Measurements from ENCODE around the gene SIRPB1.

Gene SIRPB1

GRCh38 chr20:1636621-1637020 lies 16.8 kb upstream of the SIRPB1 start:
- Histone ChIP-seq H3K27me3 (ENCODE audit: control insufficient read depth, insufficient read depth, low read length) (no peaks in the 10 kb centered on the region), H3K27ac (ENCODE audit: low read depth, low read length) (no peak overlapping the region), H3K9me3 (ENCODE audit: control insufficient read depth, insufficient read depth, low read length) (no peaks in the 10 kb centered on the region), H3K4me1 (ENCODE audit: control insufficient read depth, insufficient read depth, low read length) (peaks cover 7% of the 10 kb centered on the region), H3K4me3 (ENCODE audit: low read depth, low read length) (no peak overlapping the region), H3K9ac (ENCODE audit: low read depth, low read length) (no peak overlapping the region), H3K36me3 (ENCODE audit: control insufficient read depth, insufficient read depth, low read length) (no peaks in the 10 kb centered on the region)

- no peak overlapping the region for H3K27ac ChIP-seq (ENCODE audit: low read depth, low read length)
- H3K9me3 ChIP-seq (ENCODE audit: control insufficient read depth, insufficient read depth, low read length) = no peaks in the 10 kb centered on the region
- no peaks in the 10 kb centered on the region for H3K27me3 ChIP-seq (ENCODE audit: control insufficient read depth, insufficient read depth, low read length)
- H3K4me3 ChIP-seq (ENCODE audit: low read depth, low read length) = no peak overlapping the region
- H3K36me3 ChIP-seq (ENCODE audit: control insufficient read depth, insufficient read depth, low read length) = no peaks in the 10 kb centered on the region
- H3K4me1 ChIP-seq (ENCODE audit: control insufficient read depth, insufficient read depth, low read length) = peaks cover 7% of the 10 kb centered on the region
- H3K9ac ChIP-seq (ENCODE audit: low read depth, low read length) = no peak overlapping the region
Observed at GRCh38 chr20:1635291-1635979, 15.6 kb upstream of the SIRPB1 start.

DNA sequence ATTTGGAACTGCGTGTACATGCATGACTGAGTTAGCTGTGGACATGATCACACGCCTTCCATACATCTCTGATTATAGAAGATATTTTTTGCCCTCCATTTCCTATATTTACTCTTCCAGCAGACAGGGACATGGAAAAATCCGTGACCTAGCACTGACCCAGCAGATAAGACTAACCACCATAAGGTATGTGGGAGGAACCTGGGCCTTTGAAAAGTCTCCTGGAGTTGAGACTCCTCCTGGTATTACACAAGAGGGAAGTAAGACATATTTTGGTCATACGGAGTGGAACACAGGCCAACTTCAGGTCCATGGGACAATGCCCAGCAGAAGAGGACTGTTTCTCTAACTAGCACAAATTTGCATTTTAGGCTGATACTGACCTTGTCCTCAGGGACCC lies 13.7 kb upstream of the SIRPB1 start:
- no peaks in the 10 kb centered on the region for H3K36me3 ChIP-seq (ENCODE audit: control insufficient read depth, insufficient read depth, low read length)
- H3K9ac ChIP-seq (ENCODE audit: low read depth, low read length) = no peak overlapping the region
- peaks cover 7% of the 10 kb centered on the region for H3K4me1 ChIP-seq (ENCODE audit: control insufficient read depth, insufficient read depth, low read length)
- no peak overlapping the region for H3K4me3 ChIP-seq (ENCODE audit: low read depth, low read length)
- no peaks in the 10 kb centered on the region for H3K9me3 ChIP-seq (ENCODE audit: control insufficient read depth, insufficient read depth, low read length)
- no peaks in the 10 kb centered on the region for H3K27me3 ChIP-seq (ENCODE audit: control insufficient read depth, insufficient read depth, low read length)
- no peak overlapping the region for H3K27ac ChIP-seq (ENCODE audit: low read depth, low read length)

- Histone ChIP-seq H3K4me1 (ENCODE audit: control insufficient read depth, insufficient read depth, low read length) (peaks cover 7% of the 10 kb centered on the region), H3K27me3 (ENCODE audit: control insufficient read depth, insufficient read depth, low read length) (no peaks in the 10 kb centered on the region), H3K9ac (ENCODE audit: low read depth, low read length) (no peak overlapping the region), H3K36me3 (ENCODE audit: control insufficient read depth, insufficient read depth, low read length) (no peaks in the 10 kb centered on the region), H3K4me3 (ENCODE audit: low read depth, low read length) (no peak overlapping the region), H3K27ac (ENCODE audit: low read depth, low read length) (no peak overlapping the region), H3K9me3 (ENCODE audit: control insufficient read depth, insufficient read depth, low read length) (no peaks in the 10 kb centered on the region)
Observed at GRCh38 chr20:1632178-1632577, 12.4 kb upstream of the SIRPB1 start.

GRCh38 chr20:1631309-1632151 lies 11.7 kb upstream of the SIRPB1 start:
- peaks cover 7% of the 10 kb centered on the region for H3K4me1 ChIP-seq (ENCODE audit: control insufficient read depth, insufficient read depth, low read length)
- no peaks in the 10 kb centered on the region for H3K36me3 ChIP-seq (ENCODE audit: control insufficient read depth, insufficient read depth, low read length)
- no peak overlapping the region for H3K4me3 ChIP-seq (ENCODE audit: low read depth, low read length)
- no peak overlapping the region for H3K9ac ChIP-seq (ENCODE audit: low read depth, low read length)
- H3K9me3 ChIP-seq (ENCODE audit: control insufficient read depth, insufficient read depth, low read length) = no peaks in the 10 kb centered on the region
- H3K27me3 ChIP-seq (ENCODE audit: control insufficient read depth, insufficient read depth, low read length) = no peaks in the 10 kb centered on the region
- H3K27ac ChIP-seq (ENCODE audit: low read depth, low read length) = no peak overlapping the region

GRCh38 chr20:1630186-1630585 lies 10.4 kb upstream of the SIRPB1 start:
- Histone ChIP-seq H3K4me1 (ENCODE audit: control insufficient read depth, insufficient read depth, low read length) (peaks cover 7% of the 10 kb centered on the region), H3K4me3 (ENCODE audit: low read depth, low read length) (no peak overlapping the region), H3K9ac (ENCODE audit: low read depth, low read length) (no peak overlapping the region), H3K36me3 (ENCODE audit: control insufficient read depth, insufficient read depth, low read length) (no peaks in the 10 kb centered on the region), H3K9me3 (ENCODE audit: control insufficient read depth, insufficient read depth, low read length) (no peaks in the 10 kb centered on the region), H3K27ac (ENCODE audit: low read depth, low read length) (no peak overlapping the region), H3K27me3 (ENCODE audit: control insufficient read depth, insufficient read depth, low read length) (no peaks in the 10 kb centered on the region)

DNA sequence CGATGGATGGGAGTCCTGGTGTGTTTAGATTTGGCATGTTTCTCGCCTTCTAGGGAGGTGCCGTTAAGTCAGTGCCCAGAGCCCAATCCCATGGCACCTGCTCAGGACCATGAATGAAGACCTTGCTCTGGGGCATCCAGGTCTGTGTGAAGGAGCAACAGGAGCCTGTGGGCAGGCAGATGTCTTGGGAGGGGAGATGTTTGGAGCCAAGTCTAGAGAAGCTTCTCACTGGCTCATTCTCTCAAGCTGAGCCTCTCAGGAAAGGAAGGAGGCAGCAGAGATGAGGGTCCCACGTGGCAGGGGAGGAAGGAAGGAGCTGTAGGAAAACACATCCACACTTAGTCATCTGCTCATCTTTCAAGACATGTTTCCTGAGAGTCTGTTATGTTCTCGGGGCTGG lies 9.5 kb upstream of the SIRPB1 start:
- Histone ChIP-seq H3K9ac (ENCODE audit: low read depth, low read length) (no peak overlapping the region), H3K4me1 (ENCODE audit: control insufficient read depth, insufficient read depth, low read length) (peaks cover 7% of the 10 kb centered on the region), H3K27me3 (ENCODE audit: control insufficient read depth, insufficient read depth, low read length) (no peaks in the 10 kb centered on the region), H3K36me3 (ENCODE audit: control insufficient read depth, insufficient read depth, low read length) (no peaks in the 10 kb centered on the region), H3K27ac (ENCODE audit: low read depth, low read length) (no peak overlapping the region), H3K4me3 (ENCODE audit: low read depth, low read length) (no peak overlapping the region), H3K9me3 (ENCODE audit: control insufficient read depth, insufficient read depth, low read length) (no peaks in the 10 kb centered on the region)

DNA sequence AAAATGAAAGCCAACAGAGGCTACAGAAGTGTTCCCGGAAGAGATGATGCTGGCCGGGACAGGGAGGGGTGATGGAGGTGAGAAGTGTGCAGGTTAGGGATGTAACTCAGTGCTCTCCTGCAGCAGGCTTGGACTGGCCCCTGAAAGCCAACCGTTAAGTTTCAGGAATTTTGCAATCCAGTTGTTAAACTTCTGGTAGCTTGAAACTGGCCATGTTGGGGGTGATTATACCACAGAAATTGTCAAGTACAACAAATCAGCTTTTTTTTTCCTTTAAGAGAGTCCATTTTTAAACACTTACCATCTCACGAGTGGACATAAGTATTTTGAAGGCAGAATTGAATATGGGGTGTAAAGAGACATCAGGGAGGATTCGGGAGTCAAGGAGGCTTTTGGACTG lies 8.8 kb upstream of the SIRPB1 start:
- no peaks in the 10 kb centered on the region for H3K36me3 ChIP-seq (ENCODE audit: control insufficient read depth, insufficient read depth, low read length)
- no peak overlapping the region for H3K9ac ChIP-seq (ENCODE audit: low read depth, low read length)
- peaks cover 7% of the 10 kb centered on the region for H3K4me1 ChIP-seq (ENCODE audit: control insufficient read depth, insufficient read depth, low read length)
- H3K9me3 ChIP-seq (ENCODE audit: control insufficient read depth, insufficient read depth, low read length) = no peaks in the 10 kb centered on the region
- no peak overlapping the region for H3K27ac ChIP-seq (ENCODE audit: low read depth, low read length)
- H3K27me3 ChIP-seq (ENCODE audit: control insufficient read depth, insufficient read depth, low read length) = no peaks in the 10 kb centered on the region
- H3K4me3 ChIP-seq (ENCODE audit: low read depth, low read length) = no peak overlapping the region

DNA sequence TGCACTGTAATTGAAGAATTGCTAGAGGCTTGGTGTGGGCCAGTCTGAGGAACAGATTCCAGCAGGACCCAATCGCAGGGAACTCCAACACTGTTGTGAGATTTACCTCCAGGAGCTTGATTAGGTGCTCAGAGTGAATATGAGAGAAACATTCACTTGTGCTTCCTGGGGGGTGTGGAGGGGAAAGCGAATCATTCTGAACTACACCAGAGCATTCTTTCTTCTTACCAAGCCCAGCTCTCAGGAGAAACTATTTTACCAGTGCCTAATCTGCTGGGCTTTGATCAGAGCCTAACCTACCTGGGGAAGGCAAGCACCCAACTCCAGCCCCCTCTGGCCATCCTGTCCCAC lies 7.4 kb upstream of the SIRPB1 start:
- H3K27me3 ChIP-seq (ENCODE audit: control insufficient read depth, insufficient read depth, low read length) = no peaks in the 10 kb centered on the region
- no peak overlapping the region for H3K9ac ChIP-seq (ENCODE audit: low read depth, low read length)
- H3K4me3 ChIP-seq (ENCODE audit: low read depth, low read length) = no peak overlapping the region
- no peaks in the 10 kb centered on the region for H3K36me3 ChIP-seq (ENCODE audit: control insufficient read depth, insufficient read depth, low read length)
- H3K9me3 ChIP-seq (ENCODE audit: control insufficient read depth, insufficient read depth, low read length) = no peaks in the 10 kb centered on the region
- peaks cover under 1% of the 10 kb centered on the region for H3K4me1 ChIP-seq (ENCODE audit: control insufficient read depth, insufficient read depth, low read length)
- H3K27ac ChIP-seq (ENCODE audit: low read depth, low read length) = no peak overlapping the region

- no peak overlapping the region for H3K27ac ChIP-seq (ENCODE audit: low read depth, low read length)
- H3K4me3 ChIP-seq (ENCODE audit: low read depth, low read length) = no peak overlapping the region
- H3K36me3 ChIP-seq (ENCODE audit: control insufficient read depth, insufficient read depth, low read length) = no peaks in the 10 kb centered on the region
- H3K9ac ChIP-seq (ENCODE audit: low read depth, low read length) = no peak overlapping the region
- H3K4me1 ChIP-seq (ENCODE audit: control insufficient read depth, insufficient read depth, low read length) = no peaks in the 10 kb centered on the region; the same call in 1 of the 2 replicates
- no peaks in the 10 kb centered on the region for H3K9me3 ChIP-seq (ENCODE audit: control insufficient read depth, insufficient read depth, low read length)
- no peaks in the 10 kb centered on the region for H3K27me3 ChIP-seq (ENCODE audit: control insufficient read depth, insufficient read depth, low read length)
Observed at GRCh38 chr20:1626528-1627199, 6.9 kb upstream of the SIRPB1 start.

DNA sequence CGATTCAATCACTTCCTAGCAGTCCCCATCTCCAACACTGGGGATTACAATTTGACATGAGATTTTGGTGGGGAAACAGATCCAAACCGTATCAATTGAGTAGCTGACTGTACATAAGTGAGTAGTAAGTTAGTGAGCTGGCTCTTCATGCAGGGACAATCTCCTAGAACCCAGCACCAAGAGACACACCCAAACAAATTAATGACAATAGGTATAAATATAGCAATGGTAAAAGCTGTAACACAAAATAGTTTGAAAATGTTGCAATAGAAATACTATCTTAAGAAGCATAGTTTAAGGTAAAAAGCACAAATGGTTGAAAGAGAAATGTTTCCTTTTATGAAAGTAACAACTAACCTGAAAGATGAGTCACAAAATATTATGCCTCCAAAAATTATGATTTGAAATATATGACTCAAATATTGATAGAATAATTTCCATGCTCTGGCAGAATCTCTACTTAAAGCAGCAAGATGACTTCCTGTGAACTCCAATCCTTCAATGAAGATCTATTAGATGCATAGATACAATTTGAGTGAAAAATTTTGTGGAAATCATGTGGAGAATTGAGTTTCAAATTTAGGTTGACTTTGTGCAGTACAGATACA lies 5.4 kb upstream of the SIRPB1 start:
- H3K4me3 ChIP-seq (ENCODE audit: low read depth, low read length) = no peak overlapping the region
- no peaks in the 10 kb centered on the region for H3K4me1 ChIP-seq (ENCODE audit: control insufficient read depth, insufficient read depth, low read length)
- no peaks in the 10 kb centered on the region for H3K9me3 ChIP-seq (ENCODE audit: control insufficient read depth, insufficient read depth, low read length)
- H3K36me3 ChIP-seq (ENCODE audit: control insufficient read depth, insufficient read depth, low read length) = no peaks in the 10 kb centered on the region
- no peaks in the 10 kb centered on the region for H3K27me3 ChIP-seq (ENCODE audit: control insufficient read depth, insufficient read depth, low read length)
- H3K9ac ChIP-seq (ENCODE audit: low read depth, low read length) = no peak overlapping the region
- H3K27ac ChIP-seq (ENCODE audit: low read depth, low read length) = no peak overlapping the region
